Karpas-422 (cell line): ENCODE data around the gene CCDC18. TPM values are rescaled to one million over a fixed set of nuclear protein-coding genes. Genes with fewer than 3 reads are reported as not detected.

ENCODE experiments used
- DNase-seq: peaks from one replicate; pipeline ENCODE4 v3.0.0-alpha.2; 2015
- H2AFZ ChIP-seq: fragments of 200-600 bp; sonication (generic); 2 replicates; pipeline ENCODE4 v1.6.1; 2014; ENCODE audit warnings: antibody characterized with exemption, low read length, mixed read lengths
- H3K27ac ChIP-seq: fragments of 200-600 bp; sonication (generic); 2 replicates; pipeline ENCODE4 v1.5.1; 2014; ENCODE audit warnings: mild to moderate bottlenecking, low read length, moderate library complexity
- H3K27me3 ChIP-seq: fragments of 200-600 bp; sonication (generic); 2 replicates; pipeline ENCODE4 v1.6.1; 2014; ENCODE audit warnings: low read length, mixed read lengths
- H3K36me3 ChIP-seq: fragments of 200-600 bp; sonication (generic); 2 replicates; pipeline ENCODE4 v1.6.1; 2014; ENCODE audit warnings: low read length, mixed read lengths; ENCODE audit not compliant: insufficient read depth
- H3K4me1 ChIP-seq: fragments of 200-600 bp; sonication (generic); 2 replicates; pipeline ENCODE4 v1.6.1; 2014; ENCODE audit warnings: mild to moderate bottlenecking, low read length, mixed read lengths
- H3K4me2 ChIP-seq: fragments of 200-600 bp; sonication (generic); 2 replicates; pipeline ENCODE4 v1.6.1; 2014; ENCODE audit warnings: low read length, low read depth, mild to moderate bottlenecking; ENCODE audit not compliant: poor library complexity, severe bottlenecking
- H3K4me3 ChIP-seq: fragments of 200-600 bp; sonication (generic); 2 replicates; pipeline ENCODE4 v1.5.1; 2014; ENCODE audit warnings: mild to moderate bottlenecking, antibody characterized with exemption, low read length, mixed read lengths
- H3K79me2 ChIP-seq: fragments of 200-600 bp; sonication (generic); 2 replicates; pipeline ENCODE4 v1.6.1; 2014; ENCODE audit warnings: mild to moderate bottlenecking, low read length, mixed read lengths
- H3K9ac ChIP-seq: fragments of 200-600 bp; sonication (generic); 2 replicates; pipeline ENCODE4 v1.6.0; 2014; ENCODE audit warnings: low read length
- H3K9me2 ChIP-seq: fragments of 200-600 bp; sonication (generic), shearing (Covaris generic); replicated peaks from 2 replicates; pipeline ENCODE4 v1.6.0; 2014; ENCODE audit warnings: mild to moderate bottlenecking, low read length, moderate library complexity; ENCODE audit not compliant: insufficient read depth
- H3K9me3 ChIP-seq: fragments of 300-700, 200-600 bp; sonication (generic); 2 replicates; pipeline ENCODE4 v1.6.1; 2014; ENCODE audit warnings: low read length, mixed read lengths
- H4K20me1 ChIP-seq: fragments of 200-600 bp; sonication (generic); 2 replicates; pipeline ENCODE4 v1.6.1; 2014; ENCODE audit warnings: mild to moderate bottlenecking, antibody characterized with exemption, low read length, low read depth; ENCODE audit not compliant: insufficient read depth
- total RNA-seq: library from RNA; depleted of rRNA; stranded (reverse); fragments of >200 nt; shearing (Covaris generic); gene quantifications from 2 replicates; pipeline ENCODE4 v1.2.3, GENCODE V29; 2014; ENCODE audit warnings: low replicate concordance

CCDC18 gene
- total RNA-seq, 1 experiment from 2014 or later = 29.1 TPM

DNA sequence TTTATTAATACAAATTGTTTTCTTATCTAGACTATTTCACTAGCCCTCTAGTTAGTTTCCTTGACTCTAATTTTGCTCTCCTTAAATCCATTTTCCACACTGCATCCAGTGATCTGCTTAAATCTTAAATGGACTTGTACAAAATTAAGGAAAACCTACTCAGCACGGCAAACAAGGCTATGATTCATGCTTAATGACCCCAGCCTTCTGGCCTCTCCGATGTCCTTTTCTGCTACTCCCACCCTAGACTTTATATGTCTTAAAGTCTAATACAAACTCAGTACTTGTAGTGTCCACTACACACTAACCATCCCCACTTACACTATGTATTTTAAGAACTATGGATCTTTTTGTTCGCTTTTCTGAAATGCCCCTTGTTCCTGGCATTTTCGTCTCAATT, 2.5 kb upstream of the CCDC18 start:
- Histone ChIP-seq H3K79me2 (peaks cover 84% of the 10 kb centered on the region), H3K9me2 (no peaks in the 10 kb centered on the region), H2AFZ (no peak overlapping the region), H4K20me1 (no peaks in the 10 kb centered on the region), H3K9ac (peak overlapping the region; percentile 97), H3K4me2 (peak overlapping the region; percentile 91), H3K36me3 (peaks cover 13% of the 10 kb centered on the region), H3K27ac (no peak overlapping the region), H3K9me3 (no peaks in the 10 kb centered on the region), H3K4me1 (peaks cover 28% of the 10 kb centered on the region), H3K27me3 (no peaks in the 10 kb centered on the region), H3K4me3 (peak overlapping the region; percentile 92)
- DNase-seq = no peak

DNA sequence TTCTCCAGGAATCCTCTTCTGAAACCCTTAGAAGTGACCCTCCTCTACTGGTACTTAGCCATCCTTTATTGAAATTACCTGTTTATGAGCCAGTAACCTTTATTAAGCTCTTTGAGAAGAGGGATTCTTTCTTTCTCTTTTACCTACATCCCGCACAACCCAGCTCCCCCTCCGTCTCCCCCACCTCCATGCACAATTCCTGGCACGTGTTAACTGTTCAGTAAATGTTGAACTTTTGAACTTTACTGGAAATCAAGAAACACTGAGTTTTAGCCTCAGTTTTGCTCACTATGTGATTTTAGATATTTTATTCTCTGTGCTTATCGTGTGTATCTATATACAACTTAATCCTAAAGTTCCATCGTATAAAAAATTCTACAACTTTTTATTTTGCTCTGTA, 2.1 kb upstream of the CCDC18 start:
- DNase-seq = no peak
- Histone ChIP-seq H3K4me3 (peak overlapping the region; percentile 92), H3K27me3 (no peaks in the 10 kb centered on the region), H3K4me2 (peak overlapping the region; percentile 91), H3K27ac (no peak overlapping the region), H3K4me1 (peaks cover 33% of the 10 kb centered on the region), H2AFZ (no peak overlapping the region), H3K9ac (peak overlapping the region; percentile 97), H3K79me2 (peaks cover 84% of the 10 kb centered on the region), H3K36me3 (peaks cover 13% of the 10 kb centered on the region), H4K20me1 (no peaks in the 10 kb centered on the region), H3K9me2 (no peaks in the 10 kb centered on the region), H3K9me3 (no peaks in the 10 kb centered on the region)

DNA sequence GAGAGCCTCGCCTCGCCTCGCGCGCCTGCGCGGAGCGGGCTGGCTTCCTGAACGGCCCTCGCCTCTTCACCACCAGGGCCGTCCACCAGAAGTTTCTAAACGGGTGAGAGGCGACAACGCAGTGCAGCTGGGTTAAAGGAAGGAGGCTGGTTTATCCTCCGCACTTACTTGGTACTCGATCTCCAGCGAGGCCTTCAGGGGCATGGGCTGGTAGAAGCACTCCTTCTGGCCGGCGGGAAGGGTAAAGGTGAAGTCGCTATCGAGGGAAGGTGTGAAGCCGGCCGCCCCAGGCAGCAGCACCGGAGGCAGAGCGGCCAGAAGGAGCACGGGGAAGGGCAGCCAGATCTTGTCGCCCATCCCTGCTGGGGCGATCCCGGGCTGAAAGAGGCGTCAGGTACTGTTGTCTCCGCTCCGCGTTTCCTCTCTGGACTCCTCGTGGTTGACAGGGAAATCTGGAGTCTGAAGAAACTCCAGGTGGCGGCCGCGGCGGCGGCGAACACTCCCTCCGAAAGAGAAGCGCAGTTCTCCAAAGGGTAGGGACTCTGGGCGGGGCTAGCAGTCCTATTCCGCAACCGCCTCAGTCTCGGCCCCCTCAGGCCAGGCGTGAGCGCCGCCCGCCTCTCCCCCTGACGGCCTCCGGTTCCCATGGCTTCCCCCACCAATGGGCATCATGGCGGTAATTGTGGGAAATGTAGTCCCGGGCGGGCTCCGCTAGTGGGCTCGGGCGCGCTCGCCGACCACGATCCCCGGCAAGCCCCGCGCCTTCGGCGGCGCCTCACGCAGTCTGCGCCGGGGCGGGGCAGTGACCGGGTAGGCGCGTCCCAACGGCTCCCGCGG, 420 bp upstream of the CCDC18 start, which contains the start of gene TMED5:
Gene TMED5, minus strand, starts transcription at position 528 of the 837 bp plus-strand sequence. Its CDS starts 171 bp downstream, at position 357.
- Histone ChIP-seq H3K9me2 (no peaks in the 10 kb centered on the region), H3K4me1 (peaks cover 47% of the 10 kb centered on the region), H3K36me3 (peaks cover 11% of the 10 kb centered on the region), H3K27ac (peak within 1 kb of the TSS; percentile 92), H3K4me3 (peak within 1 kb of the TSS; percentile 92), H2AFZ (no peak within 1 kb of the TSS), H3K79me2 (peaks cover 85% of the 10 kb centered on the region), H3K27me3 (no peaks in the 10 kb centered on the region), H3K9ac (peak within 1 kb of the TSS; percentile 97), H3K4me2 (peak within 1 kb of the TSS; percentile 91), H3K9me3 (no peaks in the 10 kb centered on the region), H4K20me1 (no peaks in the 10 kb centered on the region)
- DNase-seq = peak; percentile 95

- Histone ChIP-seq H3K9me2 (no peaks in the 10 kb centered on the region), H3K9ac (no peak overlapping the region), H2AFZ (no peak overlapping the region), H3K9me3 (no peaks in the 10 kb centered on the region), H3K4me3 (no peak overlapping the region), H4K20me1 (no peaks in the 10 kb centered on the region), H3K79me2 (peaks cover 40% of the 10 kb centered on the region), H3K36me3 (no peaks in the 10 kb centered on the region), H3K4me2 (peak overlapping the region; percentile 13), H3K27me3 (no peaks in the 10 kb centered on the region), H3K4me1 (peaks cover 55% of the 10 kb centered on the region), H3K27ac (peak overlapping the region; percentile 21)
- no peak for DNase-seq
These were observed 6.1 kb downstream of the CCDC18 start for GRCh38 chr1:93186667-93187066.

GRCh38 chr1:93190432-93190831, 9.9 kb downstream of the CCDC18 start:
- Histone ChIP-seq H4K20me1 (no peaks in the 10 kb centered on the region), H3K79me2 (peaks cover 9% of the 10 kb centered on the region), H3K9me3 (no peaks in the 10 kb centered on the region), H3K36me3 (0 out of 2 replicates have a peak, but pooled peaks cover 7% of the 10 kb centered on the region), H2AFZ (no peak overlapping the region), H3K9me2 (no peaks in the 10 kb centered on the region), H3K4me1 (peaks cover 20% of the 10 kb centered on the region), H3K27ac (no peak overlapping the region), H3K4me3 (no peak overlapping the region), H3K9ac (no peak overlapping the region), H3K4me2 (no peak overlapping the region), H3K27me3 (no peaks in the 10 kb centered on the region)
- DNase-seq = no peak

DNA sequence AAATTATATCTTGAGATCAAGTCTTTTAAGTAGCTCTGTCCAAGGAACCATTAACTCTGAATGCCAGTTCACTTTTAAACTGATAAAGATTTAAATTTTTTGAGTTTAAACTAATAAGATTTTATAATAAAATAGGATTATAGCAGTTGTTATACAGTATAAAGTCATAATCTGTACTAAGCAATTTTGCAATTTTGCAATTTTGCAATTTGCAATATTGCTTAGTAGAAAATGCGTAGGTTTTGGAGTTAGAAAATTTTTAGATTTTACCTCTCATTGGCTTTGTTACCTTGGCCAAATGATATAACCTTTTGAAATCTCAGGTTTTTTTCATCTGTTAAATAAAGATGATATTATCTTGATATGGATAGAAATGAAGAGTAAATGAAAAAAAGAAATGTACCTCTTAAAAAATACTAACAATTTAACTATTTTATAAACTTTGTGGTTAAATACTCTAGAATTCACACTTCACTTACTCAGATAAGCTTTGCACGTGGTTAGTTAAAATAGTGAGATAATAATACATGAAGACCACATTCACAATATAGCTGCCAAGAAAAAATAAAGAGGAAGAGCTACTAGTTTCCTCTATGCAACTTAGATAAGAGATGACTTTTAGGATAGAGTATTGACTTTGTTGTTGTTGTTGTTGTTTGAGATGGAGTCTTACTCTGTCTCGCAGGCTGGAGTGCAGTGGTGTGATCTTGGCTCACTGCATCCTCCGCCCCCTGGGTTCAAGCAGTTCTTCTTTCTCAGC, 13.9 kb downstream of the CCDC18 start:
- DNase-seq = no peak
- H3K4me3 ChIP-seq = no peak overlapping the region
- H2AFZ ChIP-seq = no peak overlapping the region
- 0 out of 2 replicates have a peak, but pooled peaks cover 3% of the 10 kb centered on the region for H3K79me2 ChIP-seq
- no peak overlapping the region for H3K4me2 ChIP-seq
- H3K36me3 ChIP-seq = peaks cover 10% of the 10 kb centered on the region
- no peaks in the 10 kb centered on the region for H3K9me2 ChIP-seq
- H4K20me1 ChIP-seq = no peaks in the 10 kb centered on the region
- H3K4me1 ChIP-seq = no peaks in the 10 kb centered on the region; the same call in 1 of the 2 replicates
- H3K9me3 ChIP-seq = no peaks in the 10 kb centered on the region
- H3K27me3 ChIP-seq = no peaks in the 10 kb centered on the region
- H3K9ac ChIP-seq = no peak overlapping the region
- no peak overlapping the region for H3K27ac ChIP-seq

DNA sequence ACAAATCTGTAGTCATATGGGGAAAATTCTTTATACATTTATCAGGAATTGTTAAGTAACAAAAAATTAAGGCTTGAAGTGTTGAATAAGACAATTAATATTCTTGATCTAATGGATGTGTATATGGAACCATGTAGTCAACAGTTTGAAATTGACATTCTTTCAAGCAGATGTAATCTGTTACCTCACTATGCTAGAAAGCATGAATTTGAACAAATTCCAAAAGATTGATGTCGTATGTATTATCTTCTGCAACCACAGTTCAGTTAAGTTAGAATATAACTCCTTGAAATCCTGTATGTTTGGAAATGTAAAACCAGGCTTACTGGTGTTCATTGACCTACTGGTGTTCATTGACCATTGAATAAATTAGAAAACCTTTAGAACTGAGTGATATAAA, 16.1 kb downstream of the CCDC18 start:
- no peak for DNase-seq
- H3K27ac ChIP-seq = no peak overlapping the region
- no peaks in the 10 kb centered on the region for H4K20me1 ChIP-seq

DNA sequence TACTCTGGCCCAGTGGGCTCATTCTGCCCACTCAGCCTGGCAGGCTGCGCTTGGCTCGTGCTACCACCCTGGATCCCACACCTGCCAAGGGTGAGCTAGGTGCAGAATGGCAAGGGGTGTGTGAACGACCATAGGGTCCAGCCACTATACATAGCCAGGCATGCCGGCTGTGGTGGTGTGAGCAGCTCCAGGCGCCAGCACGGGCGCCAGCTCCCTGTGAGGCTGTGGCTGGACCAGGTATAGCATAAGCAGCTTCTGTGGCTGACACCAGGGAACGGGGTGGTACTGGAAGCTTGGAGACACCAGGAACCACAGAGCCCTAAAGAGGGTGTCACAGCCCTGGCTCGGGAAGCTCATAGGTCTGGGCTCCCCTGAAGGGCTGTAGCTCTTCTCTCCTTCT, 18.6 kb downstream of the CCDC18 start:
- Histone ChIP-seq H4K20me1 (no peaks in the 10 kb centered on the region), H3K4me3 (no peak overlapping the region), H3K4me2 (no peak overlapping the region), H3K9ac (no peak overlapping the region), H3K9me2 (no peaks in the 10 kb centered on the region), H3K79me2 (no peaks in the 10 kb centered on the region), H3K27me3 (no peaks in the 10 kb centered on the region), H3K27ac (no peak overlapping the region), H3K9me3 (no peaks in the 10 kb centered on the region), H3K36me3 (peaks cover 7% of the 10 kb centered on the region), H3K4me1 (no peaks in the 10 kb centered on the region), H2AFZ (no peak overlapping the region)
- DNase-seq = no peak

More for the DNA sequence above, 16.1 kb downstream of the CCDC18 start:
- no peak overlapping the region for H3K9ac ChIP-seq
- H3K79me2 ChIP-seq = 0 out of 2 replicates have a peak, but pooled peaks cover 3% of the 10 kb centered on the region
- H3K4me3 ChIP-seq = no peak overlapping the region
- H3K9me3 ChIP-seq = no peaks in the 10 kb centered on the region
- no peaks in the 10 kb centered on the region for H3K9me2 ChIP-seq
- no peaks in the 10 kb centered on the region; the same call in 1 of the 2 replicates for H3K4me1 ChIP-seq
- peaks cover 10% of the 10 kb centered on the region for H3K36me3 ChIP-seq
- no peak overlapping the region for H2AFZ ChIP-seq
- H3K27me3 ChIP-seq = no peaks in the 10 kb centered on the region
- H3K4me2 ChIP-seq = no peak overlapping the region
